ENCODE data around the gene ABCA13. TPM values are rescaled to one million over a fixed set of nuclear protein-coding genes. Genes with fewer than 3 reads are reported as not detected.

ABCA13 gene
- total RNA-seq, 6 experiments from 2014 or later: 0.43 to 2.6 (median 0.84) TPM

DNA sequence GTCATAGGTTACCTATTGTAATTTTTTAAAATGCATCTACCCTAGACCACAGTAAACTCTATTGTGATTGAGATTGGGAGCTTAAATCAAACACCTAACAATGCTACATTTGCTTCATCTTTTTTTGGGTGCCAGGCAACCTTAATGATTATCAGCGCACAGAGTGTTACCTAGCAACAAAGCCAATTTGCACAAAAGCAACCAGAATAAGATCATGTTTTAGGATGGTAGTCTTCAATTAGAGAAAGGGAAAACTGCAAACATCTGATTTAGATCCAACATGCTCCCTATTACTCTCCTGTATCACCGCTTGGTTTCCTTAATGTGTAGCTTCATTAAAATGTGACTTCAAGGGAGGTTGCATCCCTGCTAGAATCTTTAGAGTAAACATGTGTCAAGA lies 226.9 kb downstream of the ABCA13 start:
- Histone ChIP-seq H3K4me1 (no peaks in the 10 kb centered on the region), H3K27me3 (no peaks in the 10 kb centered on the region), H3K9me3 (no peaks in the 10 kb centered on the region), H3K36me3 (no peaks in the 10 kb centered on the region), H3K27ac (no peak overlapping the region), H3K4me3 (no peak overlapping the region)
- no peak for DNase-seq
- no peak for ATAC-seq
- TF ChIP-seq, protein P1, sequence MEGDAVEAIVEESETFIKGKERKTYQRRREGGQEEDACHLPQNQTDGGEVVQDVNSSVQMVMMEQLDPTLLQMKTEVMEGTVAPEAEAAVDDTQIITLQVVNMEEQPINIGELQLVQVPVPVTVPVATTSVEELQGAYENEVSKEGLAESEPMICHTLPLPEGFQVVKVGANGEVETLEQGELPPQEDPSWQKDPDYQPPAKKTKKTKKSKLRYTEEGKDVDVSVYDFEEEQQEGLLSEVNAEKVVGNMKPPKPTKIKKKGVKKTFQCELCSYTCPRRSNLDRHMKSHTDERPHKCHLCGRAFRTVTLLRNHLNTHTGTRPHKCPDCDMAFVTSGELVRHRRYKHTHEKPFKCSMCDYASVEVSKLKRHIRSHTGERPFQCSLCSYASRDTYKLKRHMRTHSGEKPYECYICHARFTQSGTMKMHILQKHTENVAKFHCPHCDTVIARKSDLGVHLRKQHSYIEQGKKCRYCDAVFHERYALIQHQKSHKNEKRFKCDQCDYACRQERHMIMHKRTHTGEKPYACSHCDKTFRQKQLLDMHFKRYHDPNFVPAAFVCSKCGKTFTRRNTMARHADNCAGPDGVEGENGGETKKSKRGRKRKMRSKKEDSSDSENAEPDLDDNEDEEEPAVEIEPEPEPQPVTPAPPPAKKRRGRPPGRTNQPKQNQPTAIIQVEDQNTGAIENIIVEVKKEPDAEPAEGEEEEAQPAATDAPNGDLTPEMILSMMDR (IDR thresholded peaks at IDR 0.05): no peak
- no peak for TF ChIP-seq POLR2A (IDR thresholded peaks at IDR 0.05)
- intact Hi-C loops (cut with DNase I): no loop called here
- WGBS (ENCODE audit: insufficient coverage, low coverage, low lambda C conversion rate, missing lambda C conversion rate): 58% methylated on average over 2 of the region's 2 CpGs

DNA sequence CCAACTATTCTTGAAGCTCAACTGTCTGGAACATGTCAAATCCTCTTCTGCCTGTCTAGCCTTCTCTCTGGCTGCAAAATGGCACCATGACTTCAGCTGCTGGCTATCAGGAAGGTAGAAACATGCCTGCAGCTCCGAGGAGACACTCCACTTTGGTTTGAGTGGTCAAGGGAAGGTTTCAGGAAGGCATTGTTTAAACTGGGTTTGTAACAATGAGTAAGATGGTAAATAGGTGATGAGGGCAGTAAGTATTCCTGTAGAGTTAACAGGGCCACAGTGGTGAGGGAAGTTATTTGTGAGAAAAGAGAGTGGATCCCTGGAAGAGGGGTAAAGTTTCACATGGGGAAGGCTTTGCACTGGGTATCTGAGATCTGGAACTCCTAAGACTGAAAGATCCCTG lies 231.5 kb downstream of the ABCA13 start:
- no peaks in the 10 kb centered on the region for H3K27me3 ChIP-seq
- no peak for ATAC-seq
- H3K27ac ChIP-seq: no peak overlapping the region
- no peaks in the 10 kb centered on the region for H3K9me3 ChIP-seq
- TF ChIP-seq, protein P1 (IDR thresholded peaks at IDR 0.05): no peak
- TF ChIP-seq POLR2A (IDR thresholded peaks at IDR 0.05): no peak
- intact Hi-C loops (cut with DNase I): no loop called here
- no peak for DNase-seq
- no peaks in the 10 kb centered on the region for H3K36me3 ChIP-seq
- WGBS (ENCODE audit: insufficient coverage, low coverage, low lambda C conversion rate, missing lambda C conversion rate): 8% methylated on average over 1 of the region's 1 CpG
- no peaks in the 10 kb centered on the region for H3K4me1 ChIP-seq
- H3K4me3 ChIP-seq: no peak overlapping the region

DNA sequence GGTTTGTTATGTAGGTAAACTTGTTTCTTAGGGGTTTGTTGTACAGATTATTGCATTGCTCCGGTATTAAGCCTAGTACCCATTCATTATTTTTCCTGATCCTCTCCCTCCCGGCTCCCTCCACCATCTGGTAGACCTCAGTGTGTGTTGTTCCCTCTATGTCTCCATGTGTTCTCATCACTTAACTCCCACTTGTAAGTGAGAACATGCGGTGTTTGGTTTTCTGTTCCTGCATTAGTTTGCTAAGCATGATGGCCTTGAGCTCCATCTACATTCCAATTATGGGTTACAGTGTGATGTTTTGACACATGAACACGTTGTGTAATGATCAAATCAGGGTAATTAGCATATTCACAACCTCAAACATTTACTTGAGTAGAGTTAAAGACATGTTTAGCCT lies 237.5 kb downstream of the ABCA13 start:
- H3K4me1 ChIP-seq: no peaks in the 10 kb centered on the region
- TF ChIP-seq, protein P1 (IDR thresholded peaks at IDR 0.05): no peak
- TF ChIP-seq POLR2A (IDR thresholded peaks at IDR 0.05): no peak
- H3K27ac ChIP-seq: no peak overlapping the region
- no peaks in the 10 kb centered on the region for H3K9me3 ChIP-seq
- DNase-seq: no peak
- H3K36me3 ChIP-seq: no peaks in the 10 kb centered on the region
- ATAC-seq: no peak
- intact Hi-C loops (cut with DNase I): no loop called here
- H3K27me3 ChIP-seq: no peaks in the 10 kb centered on the region
- 59% methylated on average over 4 of the region's 4 CpGs for WGBS (ENCODE audit: insufficient coverage, low coverage, low lambda C conversion rate, missing lambda C conversion rate)
- no peak overlapping the region for H3K4me3 ChIP-seq

DNA sequence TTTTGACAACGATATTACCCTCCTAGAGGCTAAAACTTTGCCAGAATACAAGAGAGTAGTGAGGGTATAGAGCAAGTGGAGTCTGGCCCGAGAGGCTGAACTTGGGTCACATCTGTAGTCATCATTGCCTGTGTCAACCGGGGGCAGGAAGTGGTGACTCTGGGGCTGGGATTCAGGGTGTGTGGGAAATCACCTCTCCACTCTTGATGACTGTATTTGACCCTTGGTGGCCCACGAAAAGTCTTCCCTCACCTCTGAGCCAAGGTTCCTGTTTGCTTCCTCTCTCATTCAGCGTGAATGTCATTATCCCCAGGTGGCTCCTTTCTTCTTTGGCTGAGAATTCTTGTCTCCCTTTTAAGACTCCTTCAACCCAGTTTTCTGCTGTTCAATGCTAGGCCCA lies 240.4 kb downstream of the ABCA13 start:
- no peaks in the 10 kb centered on the region for H3K4me1 ChIP-seq
- H3K27me3 ChIP-seq: no peaks in the 10 kb centered on the region
- no peaks in the 10 kb centered on the region for H3K36me3 ChIP-seq
- 46% methylated on average over 5 of the region's 5 CpGs for WGBS (ENCODE audit: insufficient coverage, low coverage, low lambda C conversion rate, missing lambda C conversion rate)
- DNase-seq: no peak
- no peak overlapping the region for H3K4me3 ChIP-seq
- TF ChIP-seq, protein P1 (IDR thresholded peaks at IDR 0.05): no peak
- no peak for TF ChIP-seq POLR2A (IDR thresholded peaks at IDR 0.05)
- no peak for ATAC-seq
- no peaks in the 10 kb centered on the region for H3K9me3 ChIP-seq
- intact Hi-C loops (cut with DNase I): no loop called here
- H3K27ac ChIP-seq: no peak overlapping the region

Data from right lobe of liver (tissue), 6 donors.